Activated CD8-positive, alpha-beta memory T cell treated with anti-CD3 and anti-CD28 coated beads for 48 hours (primary cell): ENCODE measurements around the gene NCAN.
A peak's percentile ranks its signal among the peaks of the same experiment; 100 is the strongest.
"Not testable (repeated sequence)": the region's sequence is repeated elsewhere in the genome, so short reads cannot be mapped to it uniquely, and the experiment has no call there.

ENCODE experiments used
- DNase-seq, 3 experiments: peaks; one replicate each; pipeline ENCODE4 v3.0.0-alpha.2; 2020; ENCODE audit warnings: low read depth in 2 of 3, low spot score in 2 of 3

Gene NCAN

DNA sequence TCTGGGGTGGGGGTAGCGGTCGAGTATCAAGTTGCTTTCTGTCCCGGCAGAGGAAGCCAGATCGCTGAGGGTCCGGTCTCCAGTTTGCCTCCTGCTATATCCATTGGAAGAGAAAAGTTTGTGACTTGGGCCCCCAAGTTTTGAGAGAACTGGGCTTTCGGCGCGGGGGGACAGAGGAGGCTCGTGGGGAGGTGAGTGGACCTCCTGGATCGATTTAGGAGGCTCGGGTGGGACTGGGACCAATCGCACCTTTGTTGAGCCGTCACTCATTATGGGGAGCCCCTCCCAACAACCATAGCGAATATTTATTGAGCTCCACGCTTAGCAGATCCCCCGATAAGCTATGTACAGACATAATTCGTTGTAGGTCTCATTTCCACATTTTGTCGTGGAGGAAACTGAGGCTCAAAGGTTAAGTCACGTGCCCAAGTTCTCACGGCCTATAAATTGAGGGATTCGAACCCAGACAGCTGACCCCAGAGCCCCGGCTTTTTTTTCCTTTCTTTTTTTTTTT lies 18.8 kb upstream of the NCAN start:
- no peak for DNase-seq

DNA sequence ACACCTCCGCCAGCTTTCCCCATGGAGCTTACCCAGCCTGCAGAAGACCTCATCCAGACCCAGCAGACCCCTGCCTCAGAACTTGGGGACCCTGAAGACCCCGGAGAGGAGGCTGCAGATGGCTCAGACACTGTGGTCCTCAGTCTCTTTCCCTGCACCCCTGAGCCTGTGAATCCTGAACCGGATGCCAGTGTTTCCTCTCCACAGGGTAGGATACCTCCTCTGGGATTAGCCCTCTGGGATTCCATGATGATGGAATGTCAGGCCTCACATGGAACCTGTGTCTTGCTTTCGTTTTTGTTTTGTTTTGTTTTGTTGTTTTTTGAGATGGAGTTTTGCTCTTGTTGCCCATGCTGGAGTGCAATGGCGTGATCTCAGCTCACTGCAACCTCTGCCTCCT lies 17.8 kb upstream of the NCAN start:
- DNase-seq = no peak

DNA sequence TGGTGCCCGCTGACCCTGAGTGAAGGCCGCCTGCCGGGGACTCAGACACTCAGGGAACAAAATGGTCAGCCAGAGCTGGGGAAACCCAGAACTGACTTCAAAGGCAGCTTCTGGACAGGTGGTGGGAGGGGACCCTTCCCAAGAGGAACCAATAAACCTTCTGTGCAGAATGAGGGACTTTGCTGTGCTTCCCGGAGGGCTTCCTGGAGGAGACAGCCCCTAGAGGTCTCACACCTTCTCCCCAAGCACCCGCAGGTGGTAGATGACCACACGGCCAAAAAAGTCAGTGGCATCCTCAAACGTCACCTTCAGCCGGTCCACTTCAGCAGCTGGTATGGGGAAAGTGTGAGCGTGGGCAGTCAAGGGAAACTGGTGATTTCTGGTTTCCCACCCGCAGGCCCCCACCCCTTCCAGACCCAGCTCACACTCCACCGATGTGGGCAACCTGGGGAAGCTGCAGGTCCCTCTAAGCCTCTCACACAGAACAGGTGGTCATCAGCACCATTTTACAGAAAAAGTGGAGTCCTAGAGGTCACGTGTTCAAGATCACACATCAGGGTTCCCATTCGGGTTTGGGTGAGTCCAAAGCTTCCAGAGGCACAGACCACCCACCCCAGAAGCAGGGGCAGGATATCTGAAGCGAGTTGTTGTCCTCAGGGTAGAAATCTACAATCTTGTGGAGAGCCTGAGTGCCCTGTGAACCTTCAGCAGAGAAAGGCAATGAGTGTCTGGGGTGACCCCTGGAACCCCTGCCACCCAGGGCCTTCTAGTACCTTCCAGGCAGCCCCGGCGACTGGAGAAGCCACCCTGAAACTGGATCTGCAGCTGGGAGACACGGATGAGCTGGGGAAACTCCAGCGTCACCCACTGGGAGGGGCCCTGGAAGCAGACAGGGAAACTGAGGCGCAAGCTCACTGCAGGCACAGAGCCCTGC lies 9.8 kb upstream of the NCAN start:
- DNase-seq = no peak

DNA sequence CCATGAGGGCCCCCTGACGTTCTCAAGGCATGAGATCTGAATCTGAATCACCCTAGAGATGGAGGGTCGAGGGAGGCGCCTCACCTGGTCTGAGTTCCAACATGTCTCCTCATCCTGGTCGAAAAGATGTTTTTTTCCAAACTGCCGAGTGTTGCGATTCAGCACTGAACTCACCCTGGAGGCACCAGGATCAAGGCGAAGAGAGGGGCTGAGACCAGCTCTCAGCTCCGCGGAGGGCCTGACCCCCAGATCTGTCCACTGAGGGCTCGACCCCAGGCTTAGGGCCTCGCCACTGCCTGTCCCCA lies 9.1 kb upstream of the NCAN start:
- DNase-seq = no peak

DNA sequence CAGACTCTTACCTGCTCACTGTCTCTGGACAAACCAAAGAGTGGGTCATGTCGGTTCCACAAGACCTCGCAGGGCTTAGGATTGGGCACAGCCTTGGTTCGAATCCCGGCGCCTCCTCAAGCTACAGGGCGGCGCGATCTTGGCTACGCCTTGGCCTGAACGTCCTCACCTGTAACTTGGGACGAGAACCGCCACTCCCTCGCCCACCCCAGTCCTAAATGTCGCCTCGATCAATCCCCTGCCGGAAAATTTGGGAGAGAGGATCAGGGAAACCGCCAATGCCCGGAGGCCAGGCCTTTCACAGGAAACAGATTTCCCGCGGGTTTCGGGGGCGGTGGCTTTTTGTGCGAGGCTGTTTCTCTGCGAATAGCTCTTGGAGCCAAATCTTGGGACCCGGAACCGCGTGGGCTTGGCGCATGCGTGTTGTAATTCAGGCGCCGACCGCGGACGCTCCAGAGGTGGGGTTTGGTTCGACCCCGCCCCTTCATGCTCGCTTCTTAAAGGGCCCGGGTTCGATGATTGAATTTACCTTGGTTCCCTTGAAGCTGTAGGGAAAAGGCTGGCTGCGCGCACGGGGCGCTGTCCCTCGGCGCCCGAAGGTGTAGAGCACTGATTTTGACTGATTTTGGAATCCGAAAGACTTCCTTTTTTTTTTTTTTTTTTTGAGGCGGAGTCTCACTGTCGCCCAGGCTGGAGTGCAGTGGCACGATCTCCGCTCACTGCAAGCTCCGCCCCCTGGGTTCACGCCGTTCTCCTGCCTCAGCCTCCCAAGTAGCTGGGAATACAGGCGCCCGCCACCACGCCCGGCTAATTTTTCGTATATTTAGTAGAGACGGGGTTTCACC lies 8.5 kb upstream of the NCAN start, which contains the start of gene NR2C2AP:
Gene NR2C2AP (minus strand): TSS at position 403 of the 845 bp plus-strand sequence. CDS start 354 bp downstream, at position 49.
- DNase-seq = peak; percentile 80 to 90 (median 88)

- no peak for DNase-seq
Observed at GRCh38 chr19:19204181-19204580, 7.6 kb upstream of the NCAN start.

DNA sequence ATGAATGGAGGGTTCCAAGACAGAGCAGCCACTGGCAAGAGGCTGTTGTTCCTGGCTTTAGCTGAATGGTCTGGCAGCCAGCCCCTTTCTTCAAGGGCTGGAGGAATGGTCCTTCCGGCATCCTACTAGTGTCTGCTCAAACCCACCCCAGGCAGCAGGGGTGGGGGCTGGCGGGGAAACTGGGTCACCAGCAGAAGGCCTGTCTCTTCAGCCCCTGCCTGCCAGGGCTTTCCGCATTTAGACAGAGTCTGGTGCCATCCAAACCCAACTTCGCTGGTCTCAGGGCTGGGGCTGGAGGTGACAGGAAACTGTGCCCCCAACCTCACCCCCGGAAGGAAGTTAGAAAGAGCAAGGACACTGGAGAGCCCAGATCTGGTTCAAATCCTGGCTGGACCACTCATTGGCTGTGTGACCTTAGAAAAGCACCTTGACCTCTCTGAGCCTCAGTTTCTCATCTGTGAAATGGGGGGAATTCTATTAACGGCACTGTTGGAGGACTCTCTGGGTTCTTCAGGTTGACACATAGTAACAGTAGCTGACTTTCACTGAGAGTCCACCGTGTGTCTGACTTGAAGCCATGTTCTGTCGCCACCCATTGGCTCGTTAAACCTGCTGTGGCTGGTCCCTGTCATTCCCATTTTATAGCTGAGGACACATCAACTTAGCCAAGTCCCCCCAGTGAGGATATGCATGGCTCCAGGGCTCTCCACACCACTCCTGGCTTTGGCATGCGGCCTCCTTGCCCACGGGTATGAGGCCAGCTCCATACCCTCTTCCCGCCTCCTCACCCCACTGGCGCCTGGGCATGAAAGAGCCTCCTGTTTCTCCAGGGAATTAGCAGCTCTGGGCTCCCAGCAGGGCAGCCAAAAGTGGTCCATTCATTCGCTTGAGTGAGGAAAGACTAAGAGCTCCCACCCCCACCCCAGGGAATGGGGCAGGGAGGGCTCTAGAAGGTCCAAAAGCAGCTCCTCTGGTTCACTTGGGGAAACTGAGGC lies 6.0 kb upstream of the NCAN start:
- no peak for DNase-seq

- no peak for DNase-seq
Observed at GRCh38 chr19:19206938-19207337, 4.8 kb upstream of the NCAN start.

- DNase-seq = no peak
Observed at GRCh38 chr19:19207637-19208572, 3.9 kb upstream of the NCAN start.

GRCh38 chr19:19209372-19209771 lies 2.4 kb upstream of the NCAN start:
- no peak for DNase-seq

- no peak for DNase-seq
Observed at GRCh38 chr19:19212916-19213315, 1.2 kb downstream of the NCAN start.

GRCh38 chr19:19213426-19214158 lies 1.8 kb downstream of the NCAN start:
- DNase-seq = no peak

DNA sequence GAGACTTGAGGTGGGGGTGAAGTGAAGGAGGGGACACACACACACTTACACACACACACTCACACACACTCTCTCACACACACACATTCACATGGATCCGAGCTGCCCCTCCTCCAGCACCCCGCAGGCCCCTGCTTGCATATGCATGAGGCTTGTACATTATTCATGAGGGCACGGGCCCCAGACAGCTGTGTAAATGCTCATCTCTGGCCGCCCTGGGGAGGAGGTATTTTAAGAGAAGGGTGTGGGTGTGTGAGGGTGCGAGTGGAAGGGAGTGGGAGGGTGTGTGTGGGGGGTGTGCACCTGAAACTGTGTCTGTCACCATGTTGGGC lies 2.4 kb downstream of the NCAN start:
- no peak for DNase-seq

- no peak for DNase-seq
Observed at GRCh38 chr19:19214892-19215291, 3.1 kb downstream of the NCAN start.

DNA sequence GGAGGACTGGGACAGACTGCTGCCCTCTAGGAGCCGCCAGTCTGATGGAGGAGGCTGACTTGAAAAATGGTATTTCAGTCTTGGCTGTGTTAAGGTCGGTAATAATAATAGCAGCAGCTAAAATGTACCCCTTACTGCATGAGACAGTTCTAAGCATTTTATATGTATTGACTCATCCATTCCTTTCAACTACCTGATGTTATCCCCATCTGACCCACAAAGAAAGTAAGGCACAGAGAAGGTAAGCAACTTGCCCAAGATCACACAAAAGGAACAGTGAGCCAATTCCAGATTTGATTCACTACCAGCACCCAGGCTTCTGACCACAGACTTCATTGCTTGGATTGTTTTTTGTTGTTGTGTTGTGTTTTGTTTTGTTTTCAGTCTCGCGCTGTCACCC lies 4.0 kb downstream of the NCAN start:
- DNase-seq = no peak

DNA sequence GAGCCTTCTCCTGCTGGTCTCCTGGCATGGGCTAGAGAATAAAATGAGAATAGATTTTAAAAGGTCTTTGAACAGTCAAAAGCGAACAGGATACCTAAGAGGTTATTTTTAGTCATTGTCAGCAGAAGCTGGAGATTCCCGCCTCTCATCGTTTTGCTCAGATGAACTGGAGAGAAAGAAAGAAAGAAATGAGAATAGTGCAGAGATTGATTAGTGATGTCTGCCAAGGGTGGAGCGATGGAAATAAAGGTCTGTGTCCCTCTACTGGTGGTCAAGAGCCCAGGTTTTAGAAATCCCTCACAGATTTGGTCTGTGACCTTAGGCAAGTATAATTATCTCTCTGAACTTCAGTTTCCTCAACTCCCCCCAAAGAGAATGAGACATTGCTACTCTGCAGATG lies 5.3 kb downstream of the NCAN start:
- DNase-seq = no peak

DNA sequence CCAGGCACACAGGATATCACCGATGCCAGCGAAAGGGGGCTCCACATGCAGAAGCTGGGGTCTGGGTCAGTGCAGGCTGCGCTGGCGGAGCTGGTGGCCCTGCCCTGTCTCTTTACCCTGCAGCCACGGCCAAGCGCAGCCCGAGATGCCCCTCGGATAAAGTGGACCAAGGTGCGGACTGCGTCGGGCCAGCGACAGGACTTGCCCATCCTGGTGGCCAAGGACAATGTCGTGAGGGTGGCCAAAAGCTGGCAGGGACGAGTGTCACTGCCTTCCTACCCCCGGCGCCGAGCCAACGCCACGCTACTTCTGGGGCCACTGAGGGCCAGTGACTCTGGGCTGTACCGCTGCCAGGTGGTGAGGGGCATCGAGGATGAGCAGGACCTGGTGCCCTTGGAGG lies 7.2 kb downstream of the NCAN start:
- DNase-seq = no peak

GRCh38 chr19:19221000-19221399 lies 9.2 kb downstream of the NCAN start:
- DNase-seq = not testable (repeated sequence)

DNA sequence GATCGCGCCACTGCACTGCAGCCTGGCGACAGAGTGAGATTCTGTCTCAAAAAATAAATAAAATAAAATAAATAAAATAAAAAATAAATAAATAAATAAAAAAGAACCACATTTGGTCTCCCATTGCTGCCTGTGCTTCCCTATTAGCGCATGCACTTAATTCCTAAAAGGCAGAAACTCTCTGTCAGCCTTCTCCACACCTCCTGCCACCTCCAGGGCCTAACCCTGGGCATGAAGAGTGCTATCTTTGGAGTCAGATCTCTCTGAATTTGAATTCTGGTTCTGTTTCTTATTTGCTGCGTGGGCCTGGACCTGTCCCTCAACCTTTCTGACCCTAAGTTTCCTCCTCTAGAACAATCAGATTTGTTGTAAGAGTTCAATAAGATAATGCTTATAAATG lies 11.3 kb downstream of the NCAN start:
- no peak for DNase-seq
